OCI-LY3 (cell line): ENCODE results near the gene NEO1.
A peak's percentile ranks its signal among the peaks of the same experiment; 100 is the strongest.

Source experiments
- H2AFZ ChIP-seq: fragments of 200-600, 300-600 bp; shearing (Covaris generic); 2 replicates; pipeline ENCODE4 v1.6.0; 2014; ENCODE audit warnings: antibody characterized with exemption, low read depth, low read length
- H3K27ac ChIP-seq: fragments of 200-600, 300-600 bp; sonication (generic); 2 replicates; pipeline ENCODE4 v1.5.1; 2014; ENCODE audit warnings: mild to moderate bottlenecking, low read length, moderate library complexity, mixed read lengths
- H3K27me3 ChIP-seq: fragments of 200-600, 300-600 bp; sonication (generic); 2 replicates; pipeline ENCODE4 v1.6.1; 2014; ENCODE audit warnings: low read depth, low read length, mixed read lengths
- H3K36me3 ChIP-seq: fragments of 200-600, 300-600 bp; sonication (generic); replicated peaks from 2 replicates; pipeline ENCODE3; 2014; ENCODE audit warnings: low read depth, low read length, mixed read lengths
- H3K4me1 ChIP-seq: fragments of 300-600, 200-600 bp; sonication (generic); 2 replicates; pipeline ENCODE4 v1.6.1; 2014; ENCODE audit warnings: low read length, mixed read lengths
- H3K4me2 ChIP-seq: fragments of 200-600, 300-600 bp; sonication (generic); 2 replicates; pipeline ENCODE4 v1.6.1; 2014; ENCODE audit warnings: low read length, mixed read lengths
- H3K4me3 ChIP-seq: fragments of 300-600, 200-600 bp; sonication (generic); 2 replicates; pipeline ENCODE4 v1.5.1; 2014; ENCODE audit warnings: antibody characterized with exemption, mild to moderate bottlenecking, low read length, moderate library complexity
- H3K79me2 ChIP-seq: fragments of 300-600, 200-600 bp; shearing (Covaris generic); 2 replicates; pipeline ENCODE4 v1.6.1; 2014; ENCODE audit warnings: mild to moderate bottlenecking, low read length, mixed read lengths
- H3K9ac ChIP-seq: fragments of 300-600, 200-600 bp; shearing (Covaris generic); 2 replicates; pipeline ENCODE4 v1.6.0; 2014; ENCODE audit warnings: mild to moderate bottlenecking, low read length, moderate library complexity
- H3K9me3 ChIP-seq: fragments of 200-600, 300-600 bp; shearing (Covaris generic); 2 replicates; pipeline ENCODE4 v1.6.1; 2014; ENCODE audit warnings: low read length, mixed read lengths; ENCODE audit not compliant: insufficient read depth
- H4K20me1 ChIP-seq: fragments of 200-600, 300-600 bp; sonication (generic); 2 replicates; pipeline ENCODE4 v1.6.1; 2016; ENCODE audit warnings: low read length, mixed read lengths; ENCODE audit not compliant: insufficient read depth
- CTCF ChIP-seq: fragments of 200-600, 300-600 bp; sonication (generic); IDR thresholded peaks from 2 replicates; pipeline ENCODE4 v1.5.1; 2014; ENCODE audit warnings: antibody characterized with exemption, low read length, low read depth
- EZH2phosphoT487 ChIP-seq: fragments of 200-600 bp; shearing (Covaris generic); IDR thresholded peaks from 2 replicates; pipeline ENCODE4 v1.6.1; 2018; ENCODE audit warnings: antibody characterized with exemption, mixed run types, low read depth

The NEO1 gene

GRCh38 chr15:73246439-73246838 lies 194.2 kb downstream of the NEO1 start:
- H3K27ac ChIP-seq: no peak overlapping the region

GRCh38 chr15:73246898-73247297 lies 194.6 kb downstream of the NEO1 start:
- Histone ChIP-seq H3K4me1 (no peaks in the 10 kb centered on the region), H3K79me2 (no peaks in the 10 kb centered on the region), H3K9ac (no peak overlapping the region), H3K4me3 (no peak overlapping the region), H2AFZ (no peak overlapping the region), H3K9me3 (no peaks in the 10 kb centered on the region), H3K36me3 (no peaks in the 10 kb centered on the region), H3K4me2 (no peak overlapping the region), H3K27ac (no peak overlapping the region), H3K27me3 (no peaks in the 10 kb centered on the region), H4K20me1 (no peaks in the 10 kb centered on the region)
- TF ChIP-seq EZH2phosphoT487 (no peak), CTCF (no peak)

More at GRCh38 chr15:73246439-73246838, 194.2 kb downstream of the NEO1 start:
- no peaks in the 10 kb centered on the region for H3K27me3 ChIP-seq
- H3K9ac ChIP-seq: no peak overlapping the region
- no peak overlapping the region for H3K4me3 ChIP-seq
- no peaks in the 10 kb centered on the region for H3K79me2 ChIP-seq
- H3K4me1 ChIP-seq: no peaks in the 10 kb centered on the region
- H2AFZ ChIP-seq: no peak overlapping the region
- H3K36me3 ChIP-seq: no peaks in the 10 kb centered on the region
- no peaks in the 10 kb centered on the region for H3K9me3 ChIP-seq
- TF ChIP-seq EZH2phosphoT487 (no peak), CTCF (no peak)
- H3K4me2 ChIP-seq: no peak overlapping the region
- no peaks in the 10 kb centered on the region for H4K20me1 ChIP-seq

- H2AFZ ChIP-seq: no peak overlapping the region
- no peak overlapping the region for H3K4me3 ChIP-seq
- no peaks in the 10 kb centered on the region for H3K79me2 ChIP-seq
- H4K20me1 ChIP-seq: no peaks in the 10 kb centered on the region
- no peak overlapping the region for H3K9ac ChIP-seq
- H3K27ac ChIP-seq: no peak overlapping the region
- H3K36me3 ChIP-seq: no peaks in the 10 kb centered on the region
- no peaks in the 10 kb centered on the region for H3K9me3 ChIP-seq
- no peak overlapping the region for H3K4me2 ChIP-seq
- no peaks in the 10 kb centered on the region for H3K27me3 ChIP-seq
- H3K4me1 ChIP-seq: no peaks in the 10 kb centered on the region
- no peak for TF ChIP-seq EZH2phosphoT487
- no peak for TF ChIP-seq CTCF
Measured at GRCh38 chr15:73247331-73247730, 195.1 kb downstream of the NEO1 start.

GRCh38 chr15:73249499-73249898 lies 197.2 kb downstream of the NEO1 start:
- Histone ChIP-seq H3K4me1 (no peaks in the 10 kb centered on the region), H2AFZ (no peak overlapping the region), H3K9ac (no peak overlapping the region), H3K27ac (no peak overlapping the region), H3K9me3 (no peaks in the 10 kb centered on the region), H3K36me3 (no peaks in the 10 kb centered on the region), H3K27me3 (no peaks in the 10 kb centered on the region), H3K4me3 (no peak overlapping the region), H3K4me2 (no peak overlapping the region), H4K20me1 (no peaks in the 10 kb centered on the region), H3K79me2 (no peaks in the 10 kb centered on the region)
- TF ChIP-seq EZH2phosphoT487: no peak
- 0 out of 2 replicates have a peak, but pooled peaks have one; percentile 5 for TF ChIP-seq CTCF
